ENCODE measurements around the gene MCL1.

MCL1 gene

DNA sequence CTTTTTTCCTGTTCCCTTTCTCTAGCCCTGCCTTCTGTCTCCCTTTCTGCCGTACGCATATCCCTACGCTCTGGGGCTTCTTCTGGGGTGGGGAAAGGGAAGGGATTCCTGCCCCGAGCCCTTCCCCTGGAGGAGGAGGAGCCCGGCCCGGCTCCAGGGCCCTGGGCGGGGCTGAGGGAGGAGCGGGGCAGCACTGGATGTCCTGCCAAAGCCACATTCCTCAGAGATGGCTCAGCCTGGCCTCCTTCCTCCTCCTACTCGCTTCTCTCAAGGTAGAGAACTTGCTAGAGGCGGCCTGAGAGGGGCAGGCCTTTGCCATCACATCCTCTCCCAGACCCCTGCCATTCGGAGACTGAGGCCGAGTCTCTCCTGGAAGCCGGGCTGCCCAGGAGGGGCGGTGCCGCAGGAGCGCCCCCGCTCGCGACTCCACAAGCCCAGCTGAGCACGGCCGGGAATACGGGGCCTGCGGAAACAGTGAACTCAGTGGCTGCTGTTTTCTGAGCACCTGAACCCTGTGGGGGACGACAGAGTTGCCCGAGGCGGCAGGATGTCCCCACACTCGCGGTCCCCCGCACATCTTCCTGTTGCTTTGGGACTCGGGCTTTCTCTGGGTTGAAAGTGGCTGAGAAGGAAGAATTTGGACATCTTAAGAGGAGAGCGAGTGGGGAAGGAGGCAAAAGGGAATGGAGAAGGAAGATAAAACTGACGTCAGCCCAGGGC, 18.0 kb downstream of the MCL1 start:
- Mint-ChIP-seq H3K4me3 (peak overlapping the region; percentile 96), H3K9me3 (no peaks in the 10 kb centered on the region), H3K36me3 (peaks cover 9% of the 10 kb centered on the region), H3K27ac (peak overlapping the region; percentile 100), H3K4me1 (peaks cover 57% of the 10 kb centered on the region), H3K27me3 (no peaks in the 10 kb centered on the region)
- DNase-seq = peak; percentile 73
- CTCF ChIA-PET = interaction anchor here (0.6 to 11.7 kb wide), 31 partner anchors 10 to 436 kb away, joined by 3 to 221 read pairs (median 6); partner anchors contain the start of genes CTSK, ENSA, GOLPH3L and MCL1

DNA sequence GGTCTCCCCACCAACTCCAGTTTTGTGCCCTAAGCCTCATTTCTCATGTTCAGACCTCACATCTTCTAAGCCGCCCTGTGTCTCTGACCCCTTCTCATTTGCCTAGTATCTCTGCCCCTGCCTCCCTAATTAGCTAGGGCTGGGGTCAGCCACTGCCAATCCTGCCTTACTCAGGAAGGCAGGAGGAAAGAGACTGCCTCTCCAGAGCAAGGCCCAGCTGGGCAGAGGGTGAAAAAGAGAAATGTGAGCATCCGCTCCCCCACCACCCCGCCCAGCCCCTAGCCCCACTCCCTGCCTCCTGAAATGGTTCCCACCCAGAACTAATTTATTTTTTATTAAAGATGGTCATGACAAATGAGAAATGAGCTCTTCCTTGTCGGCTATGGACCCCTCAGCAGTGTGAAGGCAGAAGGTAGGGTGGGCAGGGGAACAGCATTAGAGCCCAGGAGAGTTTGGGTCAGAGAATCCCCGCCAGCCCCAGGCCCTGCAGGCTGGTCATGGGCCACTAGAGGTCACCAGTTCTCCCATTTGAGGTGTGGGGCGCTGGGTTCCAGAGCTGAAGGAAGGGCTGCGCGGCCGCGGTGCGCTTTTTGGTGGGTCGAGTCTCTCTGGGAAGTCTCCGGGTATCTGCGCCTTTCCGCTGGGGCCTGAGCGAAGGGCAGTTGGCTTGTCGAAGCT, 18.7 kb downstream of the MCL1 start:
- Mint-ChIP-seq H3K27me3 (no peaks in the 10 kb centered on the region), H3K36me3 (peaks cover 7% of the 10 kb centered on the region), H3K4me1 (peaks cover 50% of the 10 kb centered on the region), H3K27ac (peak overlapping the region; percentile 100), H3K9me3 (no peaks in the 10 kb centered on the region), H3K4me3 (peak overlapping the region; percentile 96)
- CTCF ChIA-PET = interaction anchor here (0.6 to 11.7 kb wide), 40 partner anchors 9 to 437 kb away, joined by 3 to 221 read pairs (median 6); partner anchors contain the start of genes CTSK, ENSA, GOLPH3L and MCL1
- peak; percentile 90 for DNase-seq

DNA sequence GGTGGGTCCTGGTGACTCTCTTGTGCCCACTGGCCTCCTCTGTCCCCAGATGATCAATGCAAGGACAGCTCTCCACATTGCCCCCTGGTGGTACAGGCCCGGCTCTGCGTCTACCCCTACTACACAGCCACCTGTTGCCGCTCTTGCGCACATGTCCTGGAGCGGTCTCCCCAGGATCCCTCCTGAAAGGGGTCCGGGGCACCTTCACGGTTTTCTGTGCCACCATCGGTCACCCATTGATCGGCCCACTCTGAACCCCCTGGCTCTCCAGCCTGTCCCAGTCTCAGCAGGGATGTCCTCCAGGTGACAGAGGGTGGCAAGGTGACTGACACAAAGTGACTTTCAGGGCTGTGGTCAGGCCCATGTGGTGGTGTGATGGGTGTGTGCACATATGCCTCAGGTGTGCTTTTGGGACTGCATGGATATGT, 19.4 kb downstream of the MCL1 start:
- H3K36me3 Mint-ChIP-seq = peaks cover 6% of the 10 kb centered on the region
- H3K9me3 Mint-ChIP-seq = no peaks in the 10 kb centered on the region
- CTCF ChIA-PET = interaction anchor here (0.7 to 11.7 kb wide), 30 partner anchors 8 to 436 kb away, joined by 3 to 221 read pairs (median 6); partner anchors contain the start of genes ENSA, GOLPH3L, MCL1 and SETDB1
- DNase-seq = peak; percentile 85
- peaks cover 46% of the 10 kb centered on the region for H3K4me1 Mint-ChIP-seq
- no peaks in the 10 kb centered on the region for H3K27me3 Mint-ChIP-seq
- peak overlapping the region; percentile 100 for H3K27ac Mint-ChIP-seq
- H3K4me3 Mint-ChIP-seq = peak overlapping the region; percentile 96

DNA sequence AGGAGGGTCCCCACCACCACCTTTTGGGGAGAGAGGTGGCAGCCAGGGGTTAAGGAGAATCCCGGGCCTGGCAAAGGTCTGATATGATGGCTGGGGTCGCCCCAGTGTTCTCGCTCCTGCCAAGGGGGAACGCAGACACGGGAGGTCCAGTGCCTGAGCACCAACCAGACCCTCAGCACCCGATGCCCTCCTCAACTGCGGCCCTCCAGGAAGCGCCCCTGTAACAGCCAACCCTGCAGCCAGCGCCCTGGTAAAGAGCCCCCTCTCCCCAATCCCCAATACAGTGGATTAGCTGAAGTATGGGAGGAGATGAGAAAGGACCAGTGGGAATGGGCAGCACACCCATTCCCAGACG, 19.8 kb downstream of the MCL1 start:
- no peaks in the 10 kb centered on the region for H3K9me3 Mint-ChIP-seq

DNA sequence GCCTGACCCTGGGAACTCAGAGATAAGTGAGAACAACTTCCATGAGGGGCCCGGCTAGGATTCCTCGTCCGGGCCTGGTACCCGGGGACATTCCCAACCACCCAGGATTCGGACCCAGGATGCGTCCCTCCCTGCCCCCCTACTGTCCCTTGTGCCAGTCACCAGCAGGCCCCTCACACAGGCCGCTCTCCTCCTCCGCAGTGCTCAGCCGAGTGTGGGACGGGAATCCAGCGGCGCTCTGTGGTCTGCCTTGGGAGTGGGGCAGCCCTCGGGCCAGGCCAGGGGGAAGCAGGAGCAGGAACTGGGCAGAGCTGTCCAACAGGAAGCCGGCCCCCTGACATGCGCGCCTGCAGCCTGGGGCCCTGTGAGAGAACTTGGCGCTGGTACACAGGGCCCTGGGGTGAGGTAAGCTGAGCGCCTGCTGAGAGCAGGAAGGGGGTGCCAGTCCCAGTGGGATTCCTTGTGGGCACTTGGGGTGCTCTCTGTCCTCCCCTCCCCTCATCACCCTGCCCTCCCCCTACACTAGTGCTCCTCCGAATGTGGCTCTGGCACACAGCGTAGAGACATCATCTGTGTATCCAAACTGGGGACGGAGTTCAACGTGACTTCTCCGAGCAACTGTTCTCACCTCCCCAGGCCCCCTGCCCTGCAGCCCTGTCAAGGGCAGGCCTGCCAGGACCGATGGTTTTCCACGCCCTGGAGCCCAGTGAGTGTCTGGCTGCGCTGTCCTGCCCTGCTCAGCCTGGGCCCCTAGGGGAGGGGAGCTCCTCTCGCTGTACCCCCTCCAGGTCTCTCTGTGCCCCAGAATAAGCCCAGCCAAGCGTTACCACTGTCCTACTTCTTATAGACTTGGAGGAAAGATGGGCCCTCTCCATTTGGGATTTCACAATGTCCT, 20.4 kb downstream of the MCL1 start:
- DNase-seq = no peak
- Mint-ChIP-seq H3K9me3 (no peaks in the 10 kb centered on the region), H3K4me3 (no peak overlapping the region), H3K36me3 (peaks cover 3% of the 10 kb centered on the region), H3K27ac (no peak overlapping the region), H3K4me1 (peaks cover 36% of the 10 kb centered on the region), H3K27me3 (no peaks in the 10 kb centered on the region)
- CTCF ChIA-PET = interaction anchor here (1.0 to 11.7 kb wide), 19 partner anchors 9 to 437 kb away, joined by 3 to 221 read pairs (median 8); partner anchors contain the start of genes ENSA, GOLPH3L, MCL1 and SETDB1

More for the DNA sequence above, 19.8 kb downstream of the MCL1 start:
- DNase-seq = no peak
- CTCF ChIA-PET = interaction anchor here (1.1 to 11.7 kb wide), 22 partner anchors 8 to 436 kb away, joined by 3 to 221 read pairs (median 7); partner anchors contain the start of genes ENSA, GOLPH3L, MCL1 and SETDB1
- Mint-ChIP-seq H3K27ac (peak overlapping the region; percentile 100), H3K27me3 (no peaks in the 10 kb centered on the region), H3K4me1 (peaks cover 43% of the 10 kb centered on the region), H3K4me3 (no peak overlapping the region), H3K36me3 (peaks cover 3% of the 10 kb centered on the region)

DNA sequence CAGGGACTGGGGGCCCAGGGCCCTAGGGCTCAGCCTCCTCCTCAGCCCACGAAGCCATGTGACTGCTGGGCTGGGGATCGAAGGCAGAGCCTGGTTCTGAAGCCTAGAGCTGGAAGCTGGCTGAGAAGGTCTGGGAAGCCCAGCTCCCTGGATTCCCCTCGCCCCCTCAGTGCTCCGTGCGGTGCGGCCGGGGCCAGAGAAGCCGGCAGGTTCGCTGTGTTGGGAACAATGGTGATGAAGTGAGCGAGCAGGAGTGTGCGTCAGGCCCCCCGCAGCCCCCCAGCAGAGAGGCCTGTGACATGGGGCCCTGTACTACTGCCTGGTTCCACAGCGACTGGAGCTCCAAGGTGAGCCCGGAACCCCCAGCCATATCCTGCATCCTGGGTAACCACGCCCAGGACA, 21.1 kb downstream of the MCL1 start:
- H3K36me3 Mint-ChIP-seq = peaks cover 3% of the 10 kb centered on the region
- peaks cover 29% of the 10 kb centered on the region for H3K4me1 Mint-ChIP-seq
- DNase-seq = no peak
- H3K27ac Mint-ChIP-seq = no peak overlapping the region
- no peaks in the 10 kb centered on the region for H3K9me3 Mint-ChIP-seq
- H3K27me3 Mint-ChIP-seq = peaks cover 4% of the 10 kb centered on the region
- CTCF ChIA-PET = interaction anchor here (1.0 to 11.7 kb wide), 7 partner anchors 9 to 438 kb away, joined by 3 to 221 read pairs (median 11); partner anchors contain the start of genes ENSA and MCL1
- no peak overlapping the region for H3K4me3 Mint-ChIP-seq

DNA sequence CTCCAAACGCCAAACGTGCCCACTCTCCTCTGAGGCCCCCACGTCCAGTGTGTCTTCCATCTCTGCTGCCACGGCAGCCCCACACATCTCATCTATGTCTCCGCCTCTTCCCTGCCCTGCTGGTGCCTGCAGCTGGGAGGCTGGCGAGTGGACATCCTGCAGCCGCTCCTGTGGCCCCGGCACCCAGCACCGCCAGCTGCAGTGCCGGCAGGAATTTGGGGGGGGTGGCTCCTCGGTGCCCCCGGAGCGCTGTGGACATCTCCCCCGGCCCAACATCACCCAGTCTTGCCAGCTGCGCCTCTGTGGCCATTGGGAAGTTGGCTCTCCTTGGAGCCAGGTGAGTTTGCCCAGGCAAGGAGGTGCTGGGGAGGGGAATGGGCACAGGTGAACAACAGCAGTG, 21.6 kb downstream of the MCL1 start:
- Mint-ChIP-seq H3K4me3 (no peak overlapping the region), H3K27me3 (peaks cover 9% of the 10 kb centered on the region), H3K9me3 (no peaks in the 10 kb centered on the region), H3K36me3 (peaks cover 3% of the 10 kb centered on the region), H3K27ac (no peak overlapping the region), H3K4me1 (peaks cover 25% of the 10 kb centered on the region)
- no peak for DNase-seq
- CTCF ChIA-PET = interaction anchor here (1.0 to 11.7 kb wide), 5 partner anchors 10 to 438 kb away, joined by 3 to 221 read pairs (median 11); partner anchors contain the start of genes ENSA and MCL1

DNA sequence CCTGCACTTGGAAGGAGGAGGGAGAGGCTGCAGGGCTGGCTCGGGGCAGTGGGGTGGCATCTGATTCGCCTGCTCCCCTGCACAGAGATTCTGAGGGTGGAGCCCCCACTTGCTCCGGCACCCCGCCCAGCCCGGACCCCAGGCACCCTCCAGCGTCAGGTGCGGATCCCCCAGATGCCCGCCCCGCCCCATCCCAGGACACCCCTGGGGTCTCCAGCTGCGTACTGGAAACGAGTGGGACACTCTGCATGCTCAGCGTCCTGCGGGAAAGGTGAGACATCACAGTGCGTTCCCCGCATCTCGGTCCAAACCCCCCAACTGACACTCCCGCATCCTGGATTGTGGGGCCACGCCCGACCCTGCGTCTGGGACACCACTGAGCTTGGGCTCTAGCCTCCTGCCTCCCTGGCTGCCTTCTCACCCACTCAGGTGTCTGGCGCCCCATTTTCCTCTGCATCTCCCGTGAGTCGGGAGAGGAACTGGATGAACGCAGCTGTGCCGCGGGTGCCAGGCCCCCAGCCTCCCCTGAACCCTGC, 22.3 kb downstream of the MCL1 start:
- Mint-ChIP-seq H3K36me3 (peaks cover 3% of the 10 kb centered on the region), H3K4me1 (peaks cover 26% of the 10 kb centered on the region)

DNA sequence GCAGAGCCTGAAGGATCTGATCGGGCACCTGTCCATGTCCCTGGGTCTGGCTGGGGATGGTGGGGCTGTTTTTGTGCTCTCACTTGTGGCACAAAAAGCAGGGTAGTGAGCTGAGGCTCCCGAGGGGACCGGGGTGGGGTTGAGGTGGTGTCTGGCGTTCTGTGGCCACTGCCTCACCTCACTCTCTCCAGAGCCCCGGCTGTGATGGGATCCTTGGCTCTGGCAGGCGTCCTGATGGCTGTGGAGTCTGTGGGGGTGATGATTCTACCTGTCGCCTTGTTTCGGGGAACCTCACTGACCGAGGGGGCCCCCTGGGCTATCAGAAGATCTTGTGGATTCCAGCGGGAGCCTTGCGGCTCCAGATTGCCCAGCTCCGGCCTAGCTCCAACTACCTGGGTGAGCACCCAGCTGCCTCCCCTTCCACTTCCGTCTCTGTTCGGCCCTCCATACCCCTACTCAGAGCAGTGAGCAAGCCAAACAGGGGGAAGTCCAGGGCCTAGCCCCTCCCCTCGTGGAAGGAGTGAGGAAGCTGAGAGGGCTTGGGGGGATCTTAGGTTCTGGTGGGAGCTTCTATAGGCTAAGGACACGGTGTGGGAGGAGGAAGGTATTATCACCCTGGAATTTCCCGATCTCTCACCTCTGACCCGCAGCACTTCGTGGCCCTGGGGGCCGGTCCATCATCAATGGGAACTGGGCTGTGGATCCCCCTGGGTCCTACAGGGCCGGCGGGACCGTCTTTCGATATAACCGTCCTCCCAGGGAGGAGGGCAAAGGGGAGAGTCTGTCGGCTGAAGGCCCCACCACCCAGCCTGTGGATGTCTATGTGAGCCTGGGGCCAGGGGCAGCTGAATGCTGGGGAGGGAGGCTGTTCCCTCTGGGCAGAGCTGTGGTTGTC, 23.2 kb downstream of the MCL1 start:
- Mint-ChIP-seq H3K4me3 (no peak overlapping the region), H3K4me1 (peaks cover 33% of the 10 kb centered on the region), H3K36me3 (no peaks in the 10 kb centered on the region), H3K27me3 (peaks cover 25% of the 10 kb centered on the region), H3K9me3 (no peaks in the 10 kb centered on the region), H3K27ac (no peak overlapping the region)
- CTCF ChIA-PET = interaction anchor here (0.5 kb wide), 1 partner anchor 399 kb away, joined by 3 read pairs; no protein-coding TSS in a partner anchor
- DNase-seq = no peak

More for the DNA sequence above, 22.3 kb downstream of the MCL1 start:
- H3K27ac Mint-ChIP-seq = no peak overlapping the region
- H3K27me3 Mint-ChIP-seq = peaks cover 16% of the 10 kb centered on the region
- H3K9me3 Mint-ChIP-seq = no peaks in the 10 kb centered on the region
- no peak overlapping the region for H3K4me3 Mint-ChIP-seq
- no peak for DNase-seq
- CTCF ChIA-PET = interaction anchor here (5.8 kb wide), 1 partner anchor 71 kb away, joined by 58 read pairs; the partner anchor contains the start of gene ENSA

DNA sequence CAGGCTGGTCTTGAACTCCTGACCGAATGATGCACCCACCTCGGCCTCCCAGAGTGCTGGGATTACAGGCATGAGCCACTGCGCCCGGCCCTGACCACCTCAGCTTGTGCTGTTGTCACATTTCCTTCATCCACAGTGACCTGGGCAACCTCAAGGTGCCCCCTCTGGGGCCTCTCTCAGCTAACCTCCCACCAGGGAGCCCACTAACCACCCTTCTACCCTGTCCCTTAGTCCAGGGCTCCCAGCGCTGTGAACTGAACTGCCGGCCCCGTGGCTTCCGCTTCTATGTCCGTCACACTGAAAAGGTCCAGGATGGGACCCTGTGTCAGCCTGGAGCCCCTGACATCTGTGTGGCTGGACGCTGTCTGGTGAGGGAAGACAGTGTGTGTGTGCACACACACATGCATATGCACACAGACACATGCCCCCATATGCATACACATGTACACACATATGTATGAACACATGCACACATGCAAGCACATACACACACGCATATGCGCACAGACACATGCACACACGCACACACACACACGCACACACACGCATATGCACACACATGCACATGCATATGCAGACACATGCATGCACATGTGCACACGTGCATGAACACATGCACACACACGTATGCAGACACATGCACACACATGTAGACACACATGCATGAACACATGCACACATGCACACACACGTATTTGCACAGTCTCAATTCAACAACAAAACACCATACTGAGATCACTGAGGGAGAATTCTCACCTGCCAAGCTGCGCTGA, 24.0 kb downstream of the MCL1 start:
- Mint-ChIP-seq H3K4me3 (no peak overlapping the region), H3K27ac (no peak overlapping the region), H3K36me3 (no peaks in the 10 kb centered on the region), H3K27me3 (peaks cover 33% of the 10 kb centered on the region), H3K9me3 (no peaks in the 10 kb centered on the region), H3K4me1 (peaks cover 33% of the 10 kb centered on the region)
- no peak for DNase-seq
- CTCF ChIA-PET = interaction anchor here (0.5 kb wide), 1 partner anchor 400 kb away, joined by 3 read pairs; no protein-coding TSS in a partner anchor

DNA sequence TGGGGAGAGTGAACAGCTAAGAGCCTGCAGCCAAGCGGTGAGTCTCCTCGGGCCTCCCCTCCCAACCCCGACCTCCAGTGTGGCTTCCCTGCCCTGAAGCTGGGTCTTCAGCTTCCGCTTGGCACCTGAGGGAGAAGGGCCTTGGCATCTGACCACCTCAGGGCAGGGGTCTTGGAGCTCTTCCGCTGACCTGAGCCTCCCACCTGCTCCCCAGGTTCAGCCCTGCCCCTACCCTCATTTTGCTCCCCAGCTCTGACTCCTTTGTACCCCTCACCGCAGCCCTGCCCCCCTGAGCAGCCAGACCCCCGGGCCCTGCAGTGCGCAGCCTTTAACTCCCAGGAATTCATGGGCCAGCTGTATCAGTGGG, 25.3 kb downstream of the MCL1 start:
- H3K27me3 Mint-ChIP-seq = peaks cover 44% of the 10 kb centered on the region
- H3K27ac Mint-ChIP-seq = no peak overlapping the region
- H3K4me3 Mint-ChIP-seq = no peak overlapping the region
- no peaks in the 10 kb centered on the region for H3K36me3 Mint-ChIP-seq
- H3K9me3 Mint-ChIP-seq = no peaks in the 10 kb centered on the region
- DNase-seq = no peak
- CTCF ChIA-PET = no interaction called here
- H3K4me1 Mint-ChIP-seq = peaks cover 31% of the 10 kb centered on the region

All from activated naive CD4-positive, alpha-beta T cell treated with anti-CD3 and anti-CD28 coated beads, Interleukin-2, amount 10 ng/mL, durations not matched to agents 7 days and 5 days (primary cell).